Retinal pigment epithelial cell (primary cell): ENCODE data around the gene LRRC52.
"Not testable (repeated sequence)": the region's sequence is repeated elsewhere in the genome, so short reads cannot be mapped to it uniquely, and the experiment has no call there.

Experiments used
- DNase-seq: peaks from one replicate; pipeline ENCODE4 v3.0.0-alpha.2; 2010; ENCODE audit warnings: low read depth
- H3K4me3 ChIP-seq: 2 replicates; pipeline ENCODE4 v1.5.1; 2011; ENCODE audit warnings: mild to moderate bottlenecking, low read length, control low read depth, moderate library complexity
- CTCF ChIP-seq: conservative IDR thresholded peaks from 2 replicates; pipeline ENCODE4 v1.5.1; 2011; ENCODE audit warnings: low read depth, low read length, control low read depth, inconsistent platforms

The LRRC52 gene

GRCh38 chr1:165580931-165581871, 37.4 kb downstream of the LRRC52 start:
- TF ChIP-seq CTCF = no peak
- H3K4me3 ChIP-seq = no peak overlapping the region
- DNase-seq = no peak

GRCh38 chr1:165581926-165582325, 38.1 kb downstream of the LRRC52 start:
- H3K4me3 ChIP-seq = no peak overlapping the region
- DNase-seq = no peak
- no peak for TF ChIP-seq CTCF

- H3K4me3 ChIP-seq = no peak overlapping the region
- no peak for DNase-seq
- TF ChIP-seq CTCF = no peak
These were observed 42.6 kb downstream of the LRRC52 start for GRCh38 chr1:165586398-165586797.

- not testable (repeated sequence) for H3K4me3 ChIP-seq, DNase-seq
These were observed 47.6 kb downstream of the LRRC52 start for GRCh38 chr1:165591391-165591790.

GRCh38 chr1:165592945-165593823, 49.4 kb downstream of the LRRC52 start:
- no peak for DNase-seq
- H3K4me3 ChIP-seq = no peak overlapping the region
- TF ChIP-seq CTCF = peak; percentile 87

- H3K4me3 ChIP-seq = no peak overlapping the region
- DNase-seq = no peak
- no peak for TF ChIP-seq CTCF
These were observed 51.6 kb downstream of the LRRC52 start for GRCh38 chr1:165595246-165595938.

- no peak for TF ChIP-seq CTCF
- DNase-seq = peak; percentile 94
- peak overlapping the region; percentile 65 for H3K4me3 ChIP-seq
These were observed 54.3 kb downstream of the LRRC52 start for GRCh38 chr1:165597883-165598675.
